EH (cell line): ENCODE data around the gene ADO.
A peak's percentile ranks its signal among the peaks of the same experiment; 100 is the strongest.

Experiments used
- DNase-seq: peaks from one replicate; pipeline ENCODE4 v3.0.0-alpha.2; 2015; ENCODE audit warnings: low read depth

ADO gene

GRCh38 chr10:62794306-62794705 is 10.2 kb upstream of the ADO start:
- DNase-seq, result peak; percentile 84

GRCh38 chr10:62795100-62795499 is 9.4 kb upstream of the ADO start:
- DNase-seq, result no peak

GRCh38 chr10:62795762-62796161 is 8.8 kb upstream of the ADO start:
- no peak for DNase-seq

GRCh38 chr10:62796896-62797295 is 7.6 kb upstream of the ADO start:
- no peak for DNase-seq

GRCh38 chr10:62801871-62802270 is 2.6 kb upstream of the ADO start:
- no peak for DNase-seq

- no peak for DNase-seq
These were observed 680 bp upstream of the ADO start for GRCh38 chr10:62803724-62804355.

GRCh38 chr10:62805231-62806099 is 945 bp downstream of the ADO start:
- peak; percentile 74 for DNase-seq

- DNase-seq, result peak; percentile 49
These were observed 1.7 kb downstream of the ADO start for GRCh38 chr10:62806251-62806650.

- DNase-seq, result no peak
These were observed 5.8 kb downstream of the ADO start for GRCh38 chr10:62810156-62810902.

- DNase-seq, result no peak
These were observed 6.8 kb downstream of the ADO start for GRCh38 chr10:62811159-62811875.

GRCh38 chr10:62812672-62813439 is 8.3 kb downstream of the ADO start:
- DNase-seq, result no peak

GRCh38 chr10:62813453-62813852 is 8.9 kb downstream of the ADO start:
- no peak for DNase-seq

GRCh38 chr10:62813981-62814380 is 9.5 kb downstream of the ADO start:
- DNase-seq, result no peak

- DNase-seq, result peak; percentile 10
These were observed 10.3 kb downstream of the ADO start for GRCh38 chr10:62814756-62815380.

GRCh38 chr10:62815381-62816075 is 11.0 kb downstream of the ADO start:
- peak; percentile 7 for DNase-seq

GRCh38 chr10:62816076-62816330 is 11.5 kb downstream of the ADO start:
- no peak for DNase-seq

- DNase-seq, result peak; percentile 93
These were observed 12.0 kb downstream of the ADO start, which contains the start of gene EGR2 for GRCh38 chr10:62816331-62817120. TSS of gene EGR2 (minus strand) at chr10:62816366. CDS start at chr10:62816029, 337 bp downstream.

GRCh38 chr10:62817121-62817765 is 12.7 kb downstream of the ADO start:
- peak; percentile 3 for DNase-seq
